HK-2 (cell line): ENCODE data around the gene GSX1.
"Not testable (repeated sequence)": the region's sequence is repeated elsewhere in the genome, so short reads cannot be mapped to it uniquely, and the experiment has no call there.

Source experiments
- DNase-seq: peaks from one replicate; pipeline ENCODE4 v3.0.0-alpha.2; 2018; ENCODE audit not compliant: unreplicated experiment

Gene GSX1

GRCh38 chr13:27792393-27793218 is at the start of gene GSX1:
GSX1 (plus strand) TSS chr13:27792483; CDS start chr13:27792691, 208 bp downstream.
- no peak for DNase-seq

GRCh38 chr13:27744801-27745200 is 47.5 kb upstream of the GSX1 start:
- DNase-seq, result no peak

- DNase-seq, result no peak
These were observed 47.0 kb upstream of the GSX1 start for GRCh38 chr13:27745301-27745700.

- DNase-seq, result not testable (repeated sequence)
These were observed 44.1 kb upstream of the GSX1 start for GRCh38 chr13:27748143-27748542.

- DNase-seq, result no peak
These were observed 40.2 kb upstream of the GSX1 start for GRCh38 chr13:27751953-27752532.

- DNase-seq, result no peak
These were observed 26.6 kb upstream of the GSX1 start for GRCh38 chr13:27765650-27766049.

- DNase-seq, result no peak
These were observed 21.5 kb upstream of the GSX1 start for GRCh38 chr13:27770809-27771208.

- no peak for DNase-seq
These were observed 19.4 kb upstream of the GSX1 start for GRCh38 chr13:27772651-27773425.

GRCh38 chr13:27774169-27774568 is 18.1 kb upstream of the GSX1 start:
- DNase-seq, result no peak

- no peak for DNase-seq
These were observed 17.6 kb upstream of the GSX1 start for GRCh38 chr13:27774651-27775050.

- DNase-seq, result no peak
These were observed 16.3 kb upstream of the GSX1 start for GRCh38 chr13:27775943-27776342.

GRCh38 chr13:27782151-27782550 is 10.1 kb upstream of the GSX1 start:
- no peak for DNase-seq

GRCh38 chr13:27783111-27783510 is 9.2 kb upstream of the GSX1 start:
- no peak for DNase-seq

GRCh38 chr13:27788271-27788670 is 4.0 kb upstream of the GSX1 start:
- DNase-seq, result no peak

- DNase-seq, result no peak
These were observed 3.2 kb upstream of the GSX1 start for GRCh38 chr13:27789153-27789494.

- no peak for DNase-seq
These were observed 2.6 kb upstream of the GSX1 start for GRCh38 chr13:27789495-27790303.

- DNase-seq, result no peak
These were observed 1.8 kb upstream of the GSX1 start for GRCh38 chr13:27790523-27790922.

GRCh38 chr13:27791146-27791900 is 960 bp upstream of the GSX1 start:
- no peak for DNase-seq

- DNase-seq, result no peak
These were observed 336 bp upstream of the GSX1 start for GRCh38 chr13:27791901-27792392.

- no peak for DNase-seq
These were observed 1.5 kb downstream of the GSX1 start for GRCh38 chr13:27793507-27794367.
